Limb (tissue), 2 donors: ENCODE results near the gene STMP1.

Experiments used
- DNase-seq, 2 donors: peaks; one replicate each; pipeline ENCODE4 v3.0.0-alpha.2; 2016; ENCODE audit errors: extremely low spot score in 2 of 2

STMP1 gene

GRCh38 chr7:135693558-135693957 lies 31.2 kb downstream of the STMP1 start:
- DNase-seq, result no peak

GRCh38 chr7:135697276-135698049 lies 35.1 kb downstream of the STMP1 start:
- DNase-seq, result no peak

GRCh38 chr7:135704074-135704473 lies 41.8 kb downstream of the STMP1 start:
- no peak for DNase-seq

- no peak for DNase-seq
These were observed 42.4 kb downstream of the STMP1 start for GRCh38 chr7:135704698-135705097.

GRCh38 chr7:135706038-135706742 lies 43.9 kb downstream of the STMP1 start:
- DNase-seq, result no peak

- no peak for DNase-seq
These were observed 44.7 kb downstream of the STMP1 start for GRCh38 chr7:135706858-135707569.

- DNase-seq, result no peak
These were observed 45.3 kb downstream of the STMP1 start for GRCh38 chr7:135707570-135707966.

- no peak for DNase-seq
These were observed 45.7 kb downstream of the STMP1 start for GRCh38 chr7:135708041-135708440.

- DNase-seq, result no peak
These were observed 47.2 kb downstream of the STMP1 start for GRCh38 chr7:135709508-135709907.

- DNase-seq, result no peak
These were observed 48.3 kb downstream of the STMP1 start for GRCh38 chr7:135710417-135711138.

GRCh38 chr7:135711139-135711469 lies 48.8 kb downstream of the STMP1 start:
- DNase-seq, result no peak

- DNase-seq, result no peak
These were observed 50.0 kb downstream of the STMP1 start for GRCh38 chr7:135712182-135712782.

GRCh38 chr7:135712796-135713195 lies 50.5 kb downstream of the STMP1 start:
- DNase-seq, result no peak

GRCh38 chr7:135713836-135714470 lies 51.6 kb downstream of the STMP1 start:
- no peak for DNase-seq

- DNase-seq, result no peak
These were observed 52.3 kb downstream of the STMP1 start for GRCh38 chr7:135714534-135715009.

- no peak for DNase-seq
These were observed 52.8 kb downstream of the STMP1 start for GRCh38 chr7:135715055-135715522.

GRCh38 chr7:135715673-135716072 lies 53.4 kb downstream of the STMP1 start:
- no peak for DNase-seq

GRCh38 chr7:135716677-135717238 lies 54.4 kb downstream of the STMP1 start:
- DNase-seq, result peak in 1 of 2 donors; percentile 21

GRCh38 chr7:135717693-135718092 lies 55.4 kb downstream of the STMP1 start:
- no peak for DNase-seq

- DNase-seq, result no peak
These were observed 55.9 kb downstream of the STMP1 start for GRCh38 chr7:135718219-135718618.
